C4-2B (cell line): ENCODE results near the gene TXK.

Experiments used
- H3K27ac ChIP-seq: fragments of 450-650 bp; 2 replicates; pipeline ENCODE4 v1.5.1; 2017
- CTCF ChIP-seq: fragments of 450-650 bp; conservative IDR thresholded peaks from 2 replicates; pipeline ENCODE4 v1.5.1; 2017; ENCODE audit warnings: mild to moderate bottlenecking
- ZFX ChIP-seq: fragments of 450-650 bp; IDR thresholded peaks from 2 replicates; pipeline ENCODE4 v1.6.1; 2017

Gene TXK

GRCh38 chr4:48126621-48127020 lies 7.4 kb downstream of the TXK start:
- TF ChIP-seq ZFX (no peak), CTCF (no peak)
- H3K27ac ChIP-seq = no peak overlapping the region

GRCh38 chr4:48124870-48125269 lies 9.2 kb downstream of the TXK start:
- no peak overlapping the region for H3K27ac ChIP-seq
- TF ChIP-seq CTCF (no peak), ZFX (no peak)

- TF ChIP-seq ZFX (no peak), CTCF (no peak)
- no peak overlapping the region for H3K27ac ChIP-seq
Measured at GRCh38 chr4:48122756-48123155, 11.3 kb downstream of the TXK start.

- TF ChIP-seq CTCF (no peak), ZFX (no peak)
Measured at GRCh38 chr4:48121180-48121579, 12.9 kb downstream of the TXK start.

GRCh38 chr4:48120132-48120531 lies 13.9 kb downstream of the TXK start:
- TF ChIP-seq ZFX = no peak
- no peak for TF ChIP-seq CTCF
- H3K27ac ChIP-seq = no peak overlapping the region

More at GRCh38 chr4:48121180-48121579, 12.9 kb downstream of the TXK start:
- H3K27ac ChIP-seq = no peak overlapping the region

- H3K27ac ChIP-seq = no peak overlapping the region
- TF ChIP-seq CTCF (no peak), ZFX (no peak)
Measured at GRCh38 chr4:48119646-48120045, 14.4 kb downstream of the TXK start.

GRCh38 chr4:48118081-48118480 lies 16.0 kb downstream of the TXK start:
- TF ChIP-seq CTCF = no peak
- TF ChIP-seq ZFX = no peak
- H3K27ac ChIP-seq = no peak overlapping the region
